Stimulated activated CD4-positive, alpha-beta T cell treated with anti-CD3 and anti-CD28 coated beads, Interleukin-15, amount 100 ng/mL, for 48 hours (primary cell): ENCODE measurements around the gene TNP1.

Experiments used
- DNase-seq, 2 donors: peaks; one replicate each; pipeline ENCODE4 v3.0.0-alpha.2; 2020; ENCODE audit warnings: low read depth in 2 of 2

The TNP1 gene

GRCh38 chr2:216859944-216860343, at the start of gene TNP1:
Gene TNP1 (minus strand): TSS chr2:216860064. CDS start chr2:216860034, 30 bp downstream.
- DNase-seq, result no peak

DNA sequence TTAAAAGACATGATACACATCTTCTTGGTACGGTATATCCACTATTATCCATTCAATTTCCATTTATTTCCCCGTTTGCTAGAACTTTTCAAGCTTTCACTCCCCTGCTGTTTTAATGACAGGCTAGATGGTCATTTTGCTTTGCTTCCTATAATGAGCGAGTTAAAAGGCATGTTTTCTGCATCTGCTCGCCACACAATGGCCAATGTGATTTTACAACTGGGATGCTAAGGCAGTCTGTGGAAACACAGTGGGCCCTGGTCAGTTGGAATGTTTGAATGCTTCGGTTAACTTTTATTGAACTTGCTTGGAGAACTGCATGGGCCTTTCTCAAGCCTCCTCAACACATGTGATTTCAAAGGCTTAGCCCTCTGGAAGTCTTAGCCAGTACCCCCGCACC, 48.4 kb upstream of the TNP1 start:
- no peak for DNase-seq

DNA sequence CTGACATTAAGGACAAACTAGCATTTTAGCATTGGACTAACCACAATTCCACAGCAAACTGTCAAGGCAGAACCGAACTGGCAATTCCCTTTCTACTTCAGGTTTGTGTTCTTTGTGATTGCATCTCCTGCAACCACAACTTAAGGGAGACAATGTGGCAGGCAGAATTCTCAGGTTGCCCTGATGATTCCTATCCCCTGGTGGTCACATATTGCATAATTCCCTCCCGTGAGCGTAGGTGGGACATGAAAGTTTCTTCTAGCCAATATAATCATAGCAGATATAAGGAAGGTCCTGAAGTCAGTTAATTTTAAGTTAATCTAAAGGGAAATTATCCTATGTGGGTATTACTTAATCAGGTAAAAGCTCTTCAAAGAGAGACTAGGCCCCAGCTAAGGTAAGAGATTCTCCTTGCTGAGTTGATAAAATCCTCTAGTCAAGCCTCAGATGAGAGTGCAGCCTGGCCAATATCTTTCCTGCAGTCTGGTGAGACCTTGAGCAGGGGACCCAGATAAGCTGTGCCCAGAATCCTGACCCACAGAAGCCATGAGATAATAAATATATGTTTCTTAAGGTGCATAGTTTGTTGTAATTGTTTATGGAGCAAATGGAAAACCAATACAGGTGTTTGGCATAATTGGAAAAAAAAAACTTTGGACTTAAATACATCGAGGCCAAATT, 45.9 kb upstream of the TNP1 start:
- no peak for DNase-seq

GRCh38 chr2:216904974-216905373, 45.1 kb upstream of the TNP1 start:
- DNase-seq, result no peak

DNA sequence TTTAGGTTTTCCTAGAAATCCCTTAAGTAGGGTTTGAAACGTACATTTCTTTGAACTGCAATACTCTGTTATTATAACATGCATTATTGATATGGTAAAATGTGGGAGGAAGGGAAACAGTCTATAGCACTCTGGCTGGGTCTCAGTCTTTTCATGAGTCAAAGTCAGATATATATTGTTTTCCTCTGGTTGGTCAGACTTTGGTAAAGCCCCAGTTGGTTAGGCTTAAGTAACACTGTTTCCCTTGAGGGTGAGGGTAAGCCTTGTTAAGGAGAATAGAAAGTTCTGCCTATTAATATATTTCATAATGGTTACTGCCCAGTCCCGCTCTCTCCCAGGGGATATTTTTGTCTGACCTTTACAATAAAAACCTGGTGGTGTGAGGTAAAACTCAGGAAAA, 44.7 kb upstream of the TNP1 start:
- DNase-seq, result no peak

GRCh38 chr2:216903470-216903869, 43.6 kb upstream of the TNP1 start:
- DNase-seq, result no peak

DNA sequence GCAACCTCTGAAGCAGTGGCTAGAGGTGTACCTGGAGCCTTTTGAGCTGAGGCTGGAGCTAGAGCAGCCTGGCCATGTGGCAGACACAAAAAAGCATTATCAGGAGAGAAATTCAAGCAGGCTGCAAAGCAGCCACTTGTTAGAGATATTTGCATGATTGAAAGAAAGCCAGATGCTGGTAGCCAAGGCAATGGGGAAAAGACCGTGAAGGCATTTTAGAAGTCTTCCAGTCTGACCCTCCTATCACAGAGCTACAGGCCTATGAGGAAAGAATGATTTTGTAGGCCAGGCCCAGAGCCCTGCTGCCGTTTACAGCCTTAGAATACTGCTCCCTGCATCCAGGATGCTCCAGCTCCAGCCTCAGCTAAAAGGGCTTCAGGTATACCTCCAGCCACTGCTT, 41.4 kb upstream of the TNP1 start:
- no peak for DNase-seq

DNA sequence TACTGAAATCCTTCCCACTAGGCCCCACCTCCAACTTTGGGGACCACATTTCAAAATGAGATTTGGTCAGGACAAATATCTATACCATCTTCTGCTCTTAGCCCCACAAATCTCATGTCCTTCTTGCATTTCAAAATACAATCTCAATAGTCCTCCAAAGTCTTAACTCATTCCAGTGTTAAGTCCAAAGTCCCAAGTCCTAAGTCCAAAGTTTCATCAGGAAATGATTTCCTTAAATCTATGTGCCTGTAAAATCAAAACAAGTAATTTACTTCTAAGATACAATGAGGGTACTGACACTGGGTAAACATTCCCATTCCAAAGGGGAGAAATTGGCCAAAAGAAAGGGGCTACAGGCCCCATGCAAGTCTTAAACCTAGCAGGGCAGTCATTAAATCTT, 40.5 kb upstream of the TNP1 start:
- DNase-seq, result no peak

DNA sequence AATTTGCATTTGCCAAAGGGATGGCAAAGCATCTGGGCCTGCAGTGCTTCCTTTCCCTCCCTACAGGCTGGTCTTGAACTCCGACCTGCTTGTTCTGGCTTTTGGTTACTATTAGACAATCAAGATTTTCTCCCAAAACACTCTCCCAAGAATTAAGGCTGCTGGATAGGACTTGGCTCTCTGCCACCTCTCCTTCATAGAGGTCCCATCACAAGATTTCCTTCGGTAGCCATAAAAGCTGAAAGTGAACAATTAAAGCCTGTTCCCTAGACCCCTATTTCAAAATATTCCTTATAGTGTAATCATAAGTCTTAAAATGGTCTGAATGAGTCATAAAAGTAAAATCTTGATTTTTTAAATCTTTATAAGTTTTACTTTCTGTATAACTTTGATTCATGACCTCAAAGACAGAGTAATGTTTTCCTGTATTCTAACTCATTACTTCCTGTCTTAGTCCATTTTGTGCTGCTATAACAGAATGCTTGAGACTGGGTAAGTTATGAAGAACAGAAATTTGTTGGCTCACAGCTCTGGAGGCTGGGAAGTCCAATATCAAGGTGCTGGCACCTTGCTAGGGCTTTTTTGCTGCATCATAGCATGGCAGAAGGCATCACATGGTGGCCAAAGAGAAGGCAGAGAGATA, 37.8 kb upstream of the TNP1 start:
- no peak for DNase-seq

DNA sequence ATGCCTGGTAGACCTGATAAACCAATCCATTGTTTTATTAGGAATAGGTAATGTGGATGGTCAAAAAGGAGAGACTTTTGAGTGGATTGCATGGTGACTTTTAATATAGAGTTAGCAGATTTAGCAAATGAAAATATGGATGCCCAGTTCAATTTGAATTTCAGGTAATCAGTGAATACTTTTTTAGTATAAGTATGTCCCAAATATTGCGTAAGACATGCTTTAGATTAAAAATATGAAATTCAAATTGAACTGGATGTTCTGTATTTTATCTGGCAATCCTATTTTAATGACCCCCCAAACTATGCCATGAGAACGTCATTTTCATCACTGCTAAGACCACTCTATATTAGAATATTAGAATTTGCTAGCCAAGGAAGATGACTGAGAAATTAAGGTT, 30.3 kb upstream of the TNP1 start:
- DNase-seq, result no peak

- no peak for DNase-seq
Observed at GRCh38 chr2:216888887-216889622, 29.2 kb upstream of the TNP1 start.

DNA sequence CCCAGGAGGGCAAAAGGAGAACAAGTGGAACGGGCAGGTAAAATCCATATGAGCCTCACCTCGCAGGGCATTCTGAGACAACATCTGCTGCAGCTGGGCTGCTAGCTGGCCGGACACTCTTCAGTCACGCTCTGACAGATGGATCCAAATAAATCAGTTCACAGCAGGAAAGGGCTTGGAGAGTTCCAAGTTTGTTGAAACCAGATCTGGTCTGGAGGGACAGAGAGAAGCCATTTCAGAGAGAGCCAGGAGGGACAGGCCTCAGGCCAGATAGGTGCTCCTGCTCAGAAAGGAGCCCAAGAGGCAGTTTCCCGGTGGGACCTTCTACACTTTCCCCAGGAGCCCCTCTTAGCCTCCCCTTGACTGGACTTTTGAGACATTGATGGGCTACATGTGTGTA, 28.2 kb upstream of the TNP1 start:
- no peak for DNase-seq

DNA sequence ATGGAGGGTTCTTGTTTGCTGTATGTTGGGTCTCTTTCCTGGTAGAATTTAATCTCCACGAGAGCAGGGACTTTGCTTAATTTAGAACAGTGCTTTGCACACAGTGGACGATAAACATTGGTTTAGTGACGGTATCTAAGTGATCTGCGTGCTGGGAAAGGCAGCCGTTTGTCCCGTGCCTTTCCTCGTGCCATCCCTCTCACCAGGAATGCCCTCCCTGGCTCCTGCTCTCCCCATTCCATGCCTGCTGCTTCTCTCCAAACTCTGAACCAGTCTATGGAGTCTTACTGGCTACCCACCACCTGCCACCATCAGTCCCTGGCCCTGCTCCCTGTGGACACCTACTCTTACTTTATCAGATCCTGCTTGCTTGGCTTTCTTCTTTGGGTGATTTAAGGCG, 27.3 kb upstream of the TNP1 start:
- DNase-seq, result no peak

DNA sequence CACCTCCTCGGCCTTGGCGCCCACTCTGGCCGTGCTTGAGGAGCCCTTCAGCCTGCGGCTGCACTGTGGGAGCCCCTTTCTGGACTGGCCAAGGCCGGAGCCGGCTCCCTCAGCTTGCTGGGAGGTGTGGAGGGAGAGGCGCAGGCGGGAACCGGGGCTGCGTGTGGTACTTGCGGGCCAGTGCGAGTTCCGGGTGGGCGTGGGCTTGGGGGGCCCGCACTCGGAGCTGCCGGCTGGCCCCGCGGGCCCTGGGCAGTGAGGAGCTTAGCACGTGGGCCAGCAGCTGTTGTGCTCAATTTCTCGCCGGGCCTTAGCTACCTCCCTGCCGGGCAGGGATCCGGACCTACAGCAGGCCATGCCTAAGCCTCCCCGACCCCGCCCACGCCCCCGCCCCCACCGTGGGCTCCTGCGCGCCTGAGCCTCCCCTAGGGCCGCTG, 25.3 kb upstream of the TNP1 start:
- no peak for DNase-seq

- no peak for DNase-seq
Observed at GRCh38 chr2:216884347-216884746, 24.5 kb upstream of the TNP1 start.

DNA sequence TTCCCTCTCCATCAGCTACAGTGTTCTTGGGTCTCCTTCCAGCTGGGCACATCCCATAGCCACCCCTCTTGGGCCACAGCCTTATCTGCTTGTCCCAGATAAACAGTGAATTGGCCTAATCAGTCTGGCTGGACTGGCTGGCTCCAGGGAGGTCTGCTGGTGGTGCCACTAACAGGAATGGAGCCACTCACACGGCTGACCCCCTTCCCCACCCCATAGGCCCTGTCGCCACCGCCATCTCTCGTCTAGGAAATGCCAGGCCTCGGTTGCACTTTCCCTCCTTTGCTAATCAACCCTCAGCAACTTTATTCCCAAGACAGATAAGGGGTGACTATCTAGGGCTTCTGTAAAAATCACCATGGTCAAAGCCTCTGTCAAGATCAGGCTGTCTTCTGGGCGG, 23.0 kb upstream of the TNP1 start:
- DNase-seq, result no peak

GRCh38 chr2:216881411-216881810, 21.5 kb upstream of the TNP1 start:
- no peak for DNase-seq

DNA sequence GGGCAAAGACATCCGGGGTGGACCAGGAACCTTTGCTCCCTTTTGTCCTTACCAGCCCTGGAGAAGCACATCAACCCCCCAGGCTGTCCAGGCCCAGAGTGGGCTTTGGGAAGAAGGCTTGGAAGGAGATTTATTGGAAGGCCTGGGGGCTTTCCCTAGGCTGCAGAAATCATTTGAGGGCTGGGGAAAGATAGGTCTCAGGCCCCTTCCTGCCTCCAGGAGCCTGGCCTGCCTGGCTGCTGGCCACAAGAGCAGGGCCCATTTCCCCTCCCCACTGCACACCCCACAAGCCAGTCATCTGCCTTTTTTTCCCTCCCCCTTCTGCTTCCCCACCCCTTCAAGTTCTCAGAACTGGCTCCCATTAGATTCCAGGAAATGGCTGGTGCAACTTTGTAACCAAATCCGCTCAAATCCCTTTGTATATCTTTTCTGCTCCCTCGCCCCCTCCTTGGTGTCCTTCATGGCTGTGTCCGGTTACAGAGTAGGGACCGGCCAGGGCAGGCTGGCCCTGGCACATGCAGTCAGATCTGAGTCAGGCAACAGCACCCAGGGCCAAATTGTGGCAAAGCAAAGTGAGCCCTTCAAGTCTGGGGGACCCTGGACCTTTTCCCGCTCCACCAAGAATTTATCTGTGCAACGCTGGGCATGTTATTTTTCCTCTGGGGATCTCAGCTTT, 20.8 kb upstream of the TNP1 start:
- no peak for DNase-seq

GRCh38 chr2:216879727-216880508, 20.1 kb upstream of the TNP1 start:
- DNase-seq, result no peak

- no peak for DNase-seq
Observed at GRCh38 chr2:216878072-216878471, 18.2 kb upstream of the TNP1 start.

DNA sequence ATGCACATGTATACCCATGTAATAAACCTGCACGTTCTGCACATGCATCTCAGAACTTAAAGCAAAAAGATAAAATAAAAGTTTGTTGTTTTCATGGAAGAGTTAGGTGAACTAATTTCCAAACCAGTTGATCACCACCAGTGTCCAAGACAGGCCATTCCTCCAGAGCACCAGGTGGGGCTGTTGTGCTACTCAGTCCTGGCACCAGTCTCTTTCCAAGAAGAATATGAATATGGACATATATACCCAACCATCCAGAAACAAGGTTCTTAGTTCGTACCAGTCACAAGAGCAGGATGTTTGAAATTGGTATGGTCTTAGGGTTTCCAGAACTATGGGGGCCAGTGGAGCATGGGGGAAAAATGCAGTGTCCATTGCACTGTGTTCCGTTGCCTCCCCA, 17.2 kb upstream of the TNP1 start:
- no peak for DNase-seq

DNA sequence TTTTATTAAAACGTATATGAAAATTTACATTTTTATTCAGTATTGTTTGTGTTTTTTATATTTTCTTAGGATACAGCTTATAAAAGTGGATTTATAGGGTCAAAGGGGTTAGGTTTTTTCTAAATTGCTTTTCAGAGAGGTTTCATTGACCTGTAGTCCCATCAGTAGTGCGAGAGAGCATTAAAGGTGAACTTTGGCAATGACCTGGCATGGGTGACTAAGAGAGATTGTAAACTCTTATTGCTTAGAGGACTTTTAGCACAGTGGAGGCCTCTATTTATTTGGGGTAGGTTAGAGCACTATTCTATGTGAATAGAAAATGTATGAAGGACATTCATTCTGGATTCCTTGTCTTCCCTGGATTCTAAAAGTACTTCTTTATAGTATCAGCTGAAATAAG, 16.0 kb upstream of the TNP1 start:
- DNase-seq, result no peak
